ENCODE measurements around the gene WDR76.
"Not testable (repeated sequence)": the region's sequence is repeated elsewhere in the genome, so short reads cannot be mapped to it uniquely, and the experiment has no call there.

DNA sequence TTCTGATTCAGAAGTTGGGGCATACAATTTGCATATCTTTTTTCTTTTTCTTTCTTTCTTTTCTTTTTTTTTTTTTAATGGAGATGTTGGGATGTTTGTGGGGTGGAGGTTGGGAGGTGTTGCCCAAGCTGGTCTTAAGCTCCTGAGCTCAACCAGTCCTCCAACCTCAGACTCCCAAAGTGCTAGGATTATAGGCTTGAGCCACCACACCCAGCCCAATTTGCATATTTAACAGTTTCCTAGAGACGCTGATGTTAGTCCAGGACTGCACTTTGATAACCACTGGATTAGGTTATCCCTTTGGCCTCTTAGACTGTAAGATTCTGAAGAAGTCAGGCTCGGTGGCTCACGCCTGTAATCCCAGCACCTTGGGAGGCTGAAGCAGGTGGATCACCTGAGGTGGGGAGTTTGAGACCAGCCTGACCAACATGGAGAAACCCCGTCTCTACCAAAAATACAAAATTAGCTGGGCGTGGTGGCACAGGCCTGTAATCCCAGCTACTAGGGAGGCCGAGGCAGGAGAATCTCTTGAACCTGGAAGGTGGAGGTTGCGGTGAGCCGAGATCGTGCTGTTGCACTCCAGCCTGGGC, 3.2 kb downstream of the WDR76 start:
- TF ChIP-seq, protein P1, sequence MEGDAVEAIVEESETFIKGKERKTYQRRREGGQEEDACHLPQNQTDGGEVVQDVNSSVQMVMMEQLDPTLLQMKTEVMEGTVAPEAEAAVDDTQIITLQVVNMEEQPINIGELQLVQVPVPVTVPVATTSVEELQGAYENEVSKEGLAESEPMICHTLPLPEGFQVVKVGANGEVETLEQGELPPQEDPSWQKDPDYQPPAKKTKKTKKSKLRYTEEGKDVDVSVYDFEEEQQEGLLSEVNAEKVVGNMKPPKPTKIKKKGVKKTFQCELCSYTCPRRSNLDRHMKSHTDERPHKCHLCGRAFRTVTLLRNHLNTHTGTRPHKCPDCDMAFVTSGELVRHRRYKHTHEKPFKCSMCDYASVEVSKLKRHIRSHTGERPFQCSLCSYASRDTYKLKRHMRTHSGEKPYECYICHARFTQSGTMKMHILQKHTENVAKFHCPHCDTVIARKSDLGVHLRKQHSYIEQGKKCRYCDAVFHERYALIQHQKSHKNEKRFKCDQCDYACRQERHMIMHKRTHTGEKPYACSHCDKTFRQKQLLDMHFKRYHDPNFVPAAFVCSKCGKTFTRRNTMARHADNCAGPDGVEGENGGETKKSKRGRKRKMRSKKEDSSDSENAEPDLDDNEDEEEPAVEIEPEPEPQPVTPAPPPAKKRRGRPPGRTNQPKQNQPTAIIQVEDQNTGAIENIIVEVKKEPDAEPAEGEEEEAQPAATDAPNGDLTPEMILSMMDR (conservative IDR thresholded peaks at IDR 0.05): not testable (repeated sequence)
- TF ChIP-seq EZH2 (IDR thresholded peaks at IDR 0.05; ENCODE audit: low read depth): not testable (repeated sequence)

All from PC-9 (cell line).